ENCODE data around the gene PLEKHA4. TPM values are rescaled to one million over a fixed set of nuclear protein-coding genes. Genes with fewer than 3 reads are reported as not detected.

PLEKHA4 gene
- total and polyA plus RNA-seq, 9 of the 15 experiments (the other 6 are each of a cell fraction or from before 2014, with no cell fraction given) = 0.07 to 30.8 (median 11.4) TPM

- Histone ChIP-seq H3K36me3 (ENCODE audit: control insufficient read depth, insufficient read depth, low read length) (no peaks in the 10 kb centered on the region; the same call in 2 of the 3 replicates), H2AFZ (ENCODE audit: low read depth, low read length) (no peak overlapping the region), H3K4me3 (no peak overlapping the region), H3K4me2 (ENCODE audit: insufficient read depth, low read length) (no peak overlapping the region), H3K9me3 (replicated peaks; ENCODE audit: control insufficient read depth, insufficient read depth, low read depth, low read length) (no peaks in the 10 kb centered on the region), H3K4me1 (replicated peaks in 1 of 2; ENCODE audit: control insufficient read depth in 2 of 2, insufficient read depth in 2 of 2, low read length in 2 of 2) (peaks cover 15 to 31% of the 10 kb centered on the region in 2 experiments), H3K27ac (ENCODE audit: extremely low read depth, low read depth, low read length) (no peak overlapping the region), H3K9me1 (ENCODE audit: control insufficient read depth, insufficient read depth, low read length) (peaks cover 2% of the 10 kb centered on the region), H3K27me3 (ENCODE audit: control insufficient read depth in 2 of 2, insufficient read depth in 2 of 2, low read length in 2 of 2) (no peaks in the 10 kb centered on the region), H3K79me2 (ENCODE audit: control insufficient read depth, insufficient read depth, low read length) (no peaks in the 10 kb centered on the region), H4K20me1 (replicated peaks; ENCODE audit: control insufficient read depth, insufficient read depth, low read length) (no peaks in the 10 kb centered on the region), H3K9ac (ENCODE audit: insufficient read depth in 1 of 2, low read depth in 2 of 2, low read length in 2 of 2) (no peak overlapping the region)
- in situ Hi-C loops (cut with MboI) (no loop called here), intact Hi-C loops (cut with micrococcal nuclease) (no loop called here)
- BruUV-seq (replicated peaks) = no TSS peak
- FAIRE-seq (peak; percentile 72), ATAC-seq (no peak), DNase-seq (ENCODE audit: extremely low read depth in 1 of 4, low spot score in 3 of 4) (no peak)
- 89% methylated on average over 4 of the region's 4 CpGs for WGBS (ENCODE audit: insufficient coverage, low coverage, missing lambda C conversion rate)
- POLR2A ChIA-PET = interaction anchor here (0.6 to 1.3 kb wide), 6 partner anchors 9 to 134 kb away, joined by 3 to 4 read pairs (median 4); partner anchors contain the start of genes FTL and PPP1R15A
- CTCF ChIA-PET (ENCODE audit: low intra/inter-chr PET ratio) = no interaction called here
- TF ChIP-seq, protein P1, sequence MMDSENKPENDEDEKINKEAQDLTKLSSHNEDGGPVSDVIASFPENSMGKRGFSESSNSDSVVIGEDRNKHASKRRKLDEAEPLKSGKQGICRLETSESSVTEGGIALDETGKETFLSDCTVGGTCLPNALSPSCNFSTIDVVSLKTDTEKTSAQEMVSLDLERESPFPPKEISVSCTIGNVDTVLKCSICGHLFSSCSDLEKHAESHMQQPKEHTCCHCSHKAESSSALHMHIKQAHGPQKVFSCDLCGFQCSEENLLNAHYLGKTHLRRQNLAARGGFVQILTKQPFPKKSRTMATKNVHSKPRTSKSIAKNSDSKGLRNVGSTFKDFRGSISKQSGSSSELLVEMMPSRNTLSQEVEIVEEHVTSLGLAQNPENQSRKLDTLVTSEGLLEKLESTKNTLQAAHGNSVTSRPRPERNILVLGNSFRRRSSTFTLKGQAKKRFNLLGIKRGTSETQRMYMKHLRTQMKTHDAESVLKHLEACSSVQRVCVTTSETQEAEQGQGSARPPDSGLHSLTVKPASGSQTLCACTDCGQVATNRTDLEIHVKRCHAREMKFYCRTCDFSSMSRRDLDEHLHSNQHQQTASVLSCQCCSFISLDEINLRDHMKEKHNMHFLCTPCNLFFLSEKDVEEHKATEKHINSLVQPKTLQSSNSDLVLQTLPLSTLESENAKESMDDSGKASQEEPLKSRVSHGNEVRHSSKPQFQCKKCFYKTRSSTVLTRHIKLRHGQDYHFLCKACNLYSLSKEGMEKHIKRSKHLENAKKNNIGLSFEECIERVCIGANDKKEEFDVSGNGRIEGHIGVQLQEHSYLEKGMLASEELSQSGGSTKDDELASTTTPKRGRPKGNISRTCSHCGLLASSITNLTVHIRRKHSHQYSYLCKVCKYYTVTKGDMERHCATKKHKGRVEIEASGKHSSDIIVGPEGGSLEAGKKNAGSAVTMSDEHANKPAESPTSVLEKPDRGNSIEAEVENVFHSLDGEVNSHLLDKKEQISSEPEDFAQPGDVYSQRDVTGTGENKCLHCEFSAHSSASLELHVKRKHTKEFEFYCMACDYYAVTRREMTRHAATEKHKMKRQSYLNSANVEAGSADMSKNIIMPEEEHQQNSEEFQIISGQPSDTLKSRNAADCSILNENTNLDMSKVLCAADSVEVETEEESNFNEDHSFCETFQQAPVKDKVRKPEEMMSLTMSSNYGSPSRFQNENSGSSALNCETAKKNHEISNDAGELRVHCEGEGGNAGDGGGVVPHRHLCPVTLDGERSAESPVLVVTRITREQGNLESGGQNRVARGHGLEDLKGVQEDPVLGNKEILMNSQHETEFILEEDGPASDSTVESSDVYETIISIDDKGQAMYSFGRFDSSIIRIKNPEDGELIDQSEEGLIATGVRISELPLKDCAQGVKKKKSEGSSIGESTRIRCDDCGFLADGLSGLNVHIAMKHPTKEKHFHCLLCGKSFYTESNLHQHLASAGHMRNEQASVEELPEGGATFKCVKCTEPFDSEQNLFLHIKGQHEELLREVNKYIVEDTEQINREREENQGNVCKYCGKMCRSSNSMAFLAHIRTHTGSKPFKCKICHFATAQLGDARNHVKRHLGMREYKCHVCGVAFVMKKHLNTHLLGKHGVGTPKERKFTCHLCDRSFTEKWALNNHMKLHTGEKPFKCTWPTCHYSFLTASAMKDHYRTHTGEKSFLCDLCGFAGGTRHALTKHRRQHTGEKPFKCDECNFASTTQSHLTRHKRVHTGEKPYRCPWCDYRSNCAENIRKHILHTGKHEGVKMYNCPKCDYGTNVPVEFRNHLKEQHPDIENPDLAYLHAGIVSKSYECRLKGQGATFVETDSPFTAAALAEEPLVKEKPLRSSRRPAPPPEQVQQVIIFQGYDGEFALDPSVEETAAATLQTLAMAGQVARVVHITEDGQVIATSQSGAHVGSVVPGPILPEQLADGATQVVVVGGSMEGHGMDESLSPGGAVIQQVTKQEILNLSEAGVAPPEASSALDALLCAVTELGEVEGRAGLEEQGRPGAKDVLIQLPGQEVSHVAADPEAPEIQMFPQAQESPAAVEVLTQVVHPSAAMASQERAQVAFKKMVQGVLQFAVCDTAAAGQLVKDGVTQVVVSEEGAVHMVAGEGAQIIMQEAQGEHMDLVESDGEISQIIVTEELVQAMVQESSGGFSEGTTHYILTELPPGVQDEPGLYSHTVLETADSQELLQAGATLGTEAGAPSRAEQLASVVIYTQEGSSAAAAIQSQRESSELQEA (IDR thresholded peaks at IDR 0.05; ENCODE audit: low read depth) = no peak
- TF ChIP-seq ARHGAP35 (IDR thresholded peaks at IDR 0.05; ENCODE audit: partially characterized antibody) (no peak), ZNF384 (IDR thresholded peaks at IDR 0.05; ENCODE audit: low read depth, low read length) (no peak), ESRRB (CRISPR knock-in tag; IDR thresholded peaks at IDR 0.05; ENCODE audit: borderline replicate concordance) (no peak), ZBTB12 (CRISPR knock-in tag; IDR thresholded peaks at IDR 0.05) (no peak), ZBTB8A (IDR thresholded peaks at IDR 0.05; ENCODE audit: partially characterized antibody) (no peak), DEAF1 (CRISPR knock-in tag; IDR thresholded peaks at IDR 0.05) (no peak)
- TF ChIP-seq, protein P2, sequence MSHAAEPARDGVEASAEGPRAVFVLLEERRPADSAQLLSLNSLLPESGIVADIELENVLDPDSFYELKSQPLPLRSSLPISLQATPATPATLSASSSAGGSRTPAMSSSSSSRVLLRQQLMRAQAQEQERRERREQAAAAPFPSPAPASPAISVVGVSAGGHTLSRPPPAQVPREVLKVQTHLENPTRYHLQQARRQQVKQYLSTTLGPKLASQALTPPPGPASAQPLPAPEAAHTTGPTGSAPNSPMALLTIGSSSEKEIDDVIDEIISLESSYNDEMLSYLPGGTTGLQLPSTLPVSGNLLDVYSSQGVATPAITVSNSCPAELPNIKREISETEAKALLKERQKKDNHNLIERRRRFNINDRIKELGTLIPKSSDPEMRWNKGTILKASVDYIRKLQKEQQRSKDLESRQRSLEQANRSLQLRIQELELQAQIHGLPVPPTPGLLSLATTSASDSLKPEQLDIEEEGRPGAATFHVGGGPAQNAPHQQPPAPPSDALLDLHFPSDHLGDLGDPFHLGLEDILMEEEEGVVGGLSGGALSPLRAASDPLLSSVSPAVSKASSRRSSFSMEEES (CRISPR knock-in tag; IDR thresholded peaks at IDR 0.05) = no peak
These were observed 37.5 kb downstream of the PLEKHA4 start for GRCh38 chr19:48830965-48831364.
